Parathyroid adenoma (tissue), 2 donors: Measurements from ENCODE around the gene LBHD2.

Experiments
- H2AFZ ChIP-seq: fragments of 300-600 bp; sonication (generic); one replicate; pipeline ENCODE4 v1.7.0; 2017; ENCODE audit warnings: antibody characterized with exemption, mild to moderate bottlenecking
- H3K27ac ChIP-seq: fragments of 300-600 bp; sonication (generic); one replicate; pipeline ENCODE4 v1.7.0; 2017
- H3K27me3 ChIP-seq: fragments of 300-600 bp; sonication (generic); one replicate; pipeline ENCODE4 v1.7.0; 2017; ENCODE audit warnings: low read length; ENCODE audit not compliant: control insufficient read depth, insufficient read depth
- H3K36me3 ChIP-seq: fragments of 300-600 bp; sonication (generic); one replicate; pipeline ENCODE4 v1.7.0; 2017; ENCODE audit warnings: low read length; ENCODE audit not compliant: control insufficient read depth, insufficient read depth
- H3K4me1 ChIP-seq: fragments of 300-600 bp; sonication (generic); one replicate; pipeline ENCODE4 v1.7.0; 2017; ENCODE audit warnings: control low read depth
- H3K4me2 ChIP-seq: fragments of 300-600 bp; sonication (generic); one replicate; pipeline ENCODE4 v1.7.0; 2017; ENCODE audit warnings: low read length
- H3K4me3 ChIP-seq: fragments of 300-600 bp; sonication (generic); one replicate; pipeline ENCODE4 v1.7.0; 2017; ENCODE audit warnings: low read depth, low read length
- H3K79me2 ChIP-seq: fragments of 300-600 bp; sonication (generic); one replicate; pipeline ENCODE4 v1.7.0; 2017; ENCODE audit warnings: control low read depth
- H3K9ac ChIP-seq: fragments of 300-600 bp; sonication (generic); one replicate; pipeline ENCODE4 v1.7.0; 2017; ENCODE audit warnings: mild to moderate bottlenecking
- H3K9me3 ChIP-seq: fragments of 300-600 bp; sonication (generic); one replicate; pipeline ENCODE4 v1.7.0; 2017; ENCODE audit warnings: low read length; ENCODE audit not compliant: control insufficient read depth
- TF ChIP-seq, protein P1 (sequence below): fragments of 300-600 bp; sonication (generic); IDR thresholded peaks from one replicate; pipeline ENCODE4 v1.7.0; 2017; ENCODE audit warnings: antibody characterized with exemption, mild to moderate bottlenecking
- donor health status: primary hyperparathyroidism.

Gene LBHD2

DNA sequence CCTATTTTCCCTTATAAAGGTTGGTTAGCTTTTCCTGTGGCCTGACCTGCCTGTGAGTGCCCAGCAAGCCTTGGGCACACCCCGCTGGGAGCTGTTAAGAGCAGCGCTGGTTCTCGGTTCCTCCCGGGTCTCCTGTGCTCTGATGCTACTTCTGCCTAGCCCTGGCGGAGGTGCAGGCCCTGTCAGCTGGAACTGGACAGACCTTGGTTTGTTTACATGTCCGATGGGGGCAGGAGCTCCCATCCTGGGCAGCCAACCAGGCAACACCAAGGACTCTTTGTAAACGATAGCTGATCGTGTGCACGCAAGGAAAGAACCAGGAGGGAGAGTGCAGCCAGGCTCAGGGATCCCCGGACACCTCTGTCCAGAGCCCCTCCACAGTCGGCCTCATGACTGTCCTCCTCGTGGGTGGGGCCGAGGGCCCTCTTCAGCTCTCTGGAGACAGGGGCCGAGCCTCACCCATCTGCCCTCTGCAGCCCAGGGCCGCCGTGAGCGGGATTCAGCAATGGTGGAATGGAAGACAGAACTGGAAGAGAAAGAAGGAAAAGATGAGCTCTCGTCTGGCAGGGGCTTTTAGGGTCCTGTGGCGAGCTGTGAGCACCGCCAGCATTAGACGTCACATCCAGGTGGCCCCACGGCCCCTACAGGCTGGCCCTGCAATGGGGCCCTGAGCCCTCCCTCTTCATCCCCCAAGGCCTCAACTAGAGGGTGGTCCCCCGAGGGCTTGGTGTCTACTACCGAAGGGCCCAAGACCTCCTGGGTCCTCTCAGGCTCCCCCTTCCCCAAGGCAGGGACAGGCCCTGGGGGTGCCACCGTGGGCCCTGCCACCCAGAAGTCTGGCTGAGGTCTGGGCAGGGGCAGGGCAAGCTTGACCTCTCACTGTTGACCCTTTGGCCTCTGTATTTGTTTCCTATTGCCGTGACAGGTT, 51.6 kb downstream of the LBHD2 start:
- Histone ChIP-seq H3K4me3 (no peak overlapping the region), H3K9ac (no peak overlapping the region), H2AFZ (no peak overlapping the region), H3K27me3 (no peaks in the 10 kb centered on the region), H3K4me2 (no peak overlapping the region), H3K79me2 (no peaks in the 10 kb centered on the region), H3K27ac (peak overlapping the region; percentile 42), H3K9me3 (no peaks in the 10 kb centered on the region), H3K36me3 (no peaks in the 10 kb centered on the region), H3K4me1 (peaks cover 8% of the 10 kb centered on the region)
- TF ChIP-seq, protein P1, sequence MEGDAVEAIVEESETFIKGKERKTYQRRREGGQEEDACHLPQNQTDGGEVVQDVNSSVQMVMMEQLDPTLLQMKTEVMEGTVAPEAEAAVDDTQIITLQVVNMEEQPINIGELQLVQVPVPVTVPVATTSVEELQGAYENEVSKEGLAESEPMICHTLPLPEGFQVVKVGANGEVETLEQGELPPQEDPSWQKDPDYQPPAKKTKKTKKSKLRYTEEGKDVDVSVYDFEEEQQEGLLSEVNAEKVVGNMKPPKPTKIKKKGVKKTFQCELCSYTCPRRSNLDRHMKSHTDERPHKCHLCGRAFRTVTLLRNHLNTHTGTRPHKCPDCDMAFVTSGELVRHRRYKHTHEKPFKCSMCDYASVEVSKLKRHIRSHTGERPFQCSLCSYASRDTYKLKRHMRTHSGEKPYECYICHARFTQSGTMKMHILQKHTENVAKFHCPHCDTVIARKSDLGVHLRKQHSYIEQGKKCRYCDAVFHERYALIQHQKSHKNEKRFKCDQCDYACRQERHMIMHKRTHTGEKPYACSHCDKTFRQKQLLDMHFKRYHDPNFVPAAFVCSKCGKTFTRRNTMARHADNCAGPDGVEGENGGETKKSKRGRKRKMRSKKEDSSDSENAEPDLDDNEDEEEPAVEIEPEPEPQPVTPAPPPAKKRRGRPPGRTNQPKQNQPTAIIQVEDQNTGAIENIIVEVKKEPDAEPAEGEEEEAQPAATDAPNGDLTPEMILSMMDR, result no peak

DNA sequence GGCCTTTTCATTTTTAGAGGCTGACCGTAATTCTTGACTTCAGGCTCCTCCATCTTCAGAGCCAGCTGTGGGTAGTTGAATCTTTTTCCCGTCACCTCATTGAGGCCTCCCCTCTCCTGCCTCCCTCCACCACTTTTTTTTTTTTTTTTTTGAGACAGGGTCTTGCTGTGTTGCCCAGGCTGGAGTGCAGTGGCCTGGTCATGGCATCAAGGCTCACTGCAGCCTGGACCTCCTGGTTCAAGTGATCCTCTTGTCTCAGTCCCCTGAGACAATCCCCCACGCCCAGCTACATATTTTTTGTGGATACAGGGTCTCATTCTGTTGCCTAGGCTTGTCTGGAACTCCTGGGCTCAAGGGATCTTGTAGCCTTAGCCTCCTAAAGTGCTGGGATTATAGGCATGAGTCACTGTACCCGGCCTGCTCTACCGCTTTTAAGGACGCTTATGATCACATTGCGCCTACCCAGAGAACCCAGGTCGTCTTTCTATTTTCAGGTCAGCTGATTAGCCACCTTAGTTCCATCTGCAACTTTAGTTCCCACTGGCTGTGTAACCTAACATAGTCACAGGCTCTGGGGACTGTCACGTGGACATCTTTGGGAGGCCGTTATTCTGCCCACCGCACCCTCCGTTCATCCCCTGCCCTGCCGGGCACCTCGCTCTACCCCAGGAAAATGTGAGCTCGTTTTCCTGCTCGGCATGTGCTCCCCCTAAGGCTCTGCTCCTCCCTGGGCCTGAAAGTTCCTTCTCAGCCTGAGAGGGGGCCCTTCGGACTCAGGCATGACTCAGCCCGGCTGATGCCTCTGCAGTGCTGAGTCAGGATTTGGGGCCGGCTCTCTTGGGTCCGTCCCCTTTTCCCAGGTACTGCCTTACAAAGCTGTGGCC, 52.6 kb downstream of the LBHD2 start:
- peaks cover 16% of the 10 kb centered on the region for H3K4me1 ChIP-seq
- H3K27me3 ChIP-seq, result no peaks in the 10 kb centered on the region
- H3K9me3 ChIP-seq, result no peaks in the 10 kb centered on the region
- H3K4me3 ChIP-seq, result no peak overlapping the region
- TF ChIP-seq, protein P1, result no peak
- H3K36me3 ChIP-seq, result no peaks in the 10 kb centered on the region
- no peak overlapping the region for H3K27ac ChIP-seq
- peak overlapping the region; percentile 6 for H3K4me2 ChIP-seq
- H2AFZ ChIP-seq, result no peak overlapping the region
- no peak overlapping the region for H3K9ac ChIP-seq
- no peaks in the 10 kb centered on the region for H3K79me2 ChIP-seq

DNA sequence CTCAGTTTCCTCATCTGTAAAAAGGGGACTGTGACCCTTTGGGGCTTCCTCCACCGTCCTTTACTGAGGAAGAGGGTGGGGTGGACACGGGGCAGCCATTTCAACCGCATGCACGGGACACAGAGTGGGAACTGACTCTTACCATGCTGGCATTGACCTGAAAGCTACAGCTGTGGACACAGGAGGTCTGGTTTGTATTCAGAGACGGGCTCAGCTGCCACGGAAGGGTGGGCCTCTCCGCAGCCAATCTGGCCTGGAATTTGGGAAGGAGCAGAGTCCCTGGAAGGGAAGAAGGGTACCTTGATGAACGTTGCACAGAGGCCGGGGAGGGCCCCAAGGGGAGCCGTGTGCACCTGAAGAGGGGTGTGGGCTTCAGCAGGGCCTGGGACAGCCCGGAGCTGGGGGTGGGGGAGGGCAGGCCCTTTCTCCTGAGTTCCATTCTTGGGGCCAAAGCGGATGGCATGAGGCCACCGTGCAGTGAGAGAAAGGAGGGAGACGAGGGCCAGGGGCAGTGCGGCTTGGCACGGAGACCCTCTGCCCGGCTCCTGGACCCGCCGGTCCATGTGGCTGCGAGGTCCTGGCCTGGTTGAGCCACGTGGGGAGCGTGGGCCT, 53.8 kb downstream of the LBHD2 start:
- Histone ChIP-seq H3K36me3 (no peaks in the 10 kb centered on the region), H3K4me1 (peaks cover 26% of the 10 kb centered on the region), H3K9ac (no peak overlapping the region), H2AFZ (no peak overlapping the region), H3K27ac (no peak overlapping the region), H3K79me2 (no peaks in the 10 kb centered on the region), H3K27me3 (no peaks in the 10 kb centered on the region), H3K9me3 (no peaks in the 10 kb centered on the region), H3K4me3 (no peak overlapping the region), H3K4me2 (no peak overlapping the region)
- TF ChIP-seq, protein P1, result no peak

GRCh38 chr14:103138301-103139131, 54.5 kb downstream of the LBHD2 start:
- no peaks in the 10 kb centered on the region for H3K36me3 ChIP-seq
- no peak overlapping the region for H3K9ac ChIP-seq
- no peak overlapping the region for H3K27ac ChIP-seq
- peak overlapping the region; percentile 19 for H2AFZ ChIP-seq
- peaks cover 33% of the 10 kb centered on the region for H3K4me1 ChIP-seq
- no peaks in the 10 kb centered on the region for H3K9me3 ChIP-seq
- no peaks in the 10 kb centered on the region for H3K79me2 ChIP-seq
- H3K4me2 ChIP-seq, result no peak overlapping the region
- TF ChIP-seq, protein P1, result no peak
- no peak overlapping the region for H3K4me3 ChIP-seq
- no peaks in the 10 kb centered on the region for H3K27me3 ChIP-seq
